HepG2 (cell line): Measurements from ENCODE around the gene MYL11. TPM values are rescaled to one million over a fixed set of nuclear protein-coding genes. Genes with fewer than 3 reads are reported as not detected.

Experiments
- BRD4 ChIP-seq: sonication (generic); formaldehyde crosslinking; IDR thresholded peaks from 2 replicates; pipeline ENCODE4 v1.4.0; 2020; ENCODE audit warnings: missing genetic modification reagents
- CSRNP2 ChIP-seq: sonication (generic); formaldehyde crosslinking; conservative IDR thresholded peaks from 2 replicates; pipeline ENCODE4 v1.8.0; 2022; ENCODE audit warnings: low read depth, missing genetic modification reagents
- ELF4 ChIP-seq: sonication (generic); formaldehyde crosslinking; IDR thresholded peaks from 2 replicates; pipeline ENCODE4 v1.5.0; 2020; ENCODE audit warnings: missing genetic modification reagents, mild to moderate bottlenecking, moderate library complexity, borderline replicate concordance
- ETS1 ChIP-seq: sonication (generic); formaldehyde crosslinking; IDR thresholded peaks from 2 replicates; pipeline ENCODE4 v1.4.0; 2020; ENCODE audit warnings: missing genetic modification reagents
- KAT8 ChIP-seq: IDR thresholded peaks from 2 replicates; pipeline ENCODE4 v1.6.1; 2016; ENCODE audit warnings: missing genetic modification reagents, missing compliant biosample characterization
- NPAS2 ChIP-seq: sonication (generic); formaldehyde crosslinking; IDR thresholded peaks from 2 replicates; pipeline ENCODE4 v1.8.0; 2022; ENCODE audit warnings: mild to moderate bottlenecking, missing genetic modification reagents, borderline replicate concordance
- SAFB2 ChIP-seq: sonication (generic); formaldehyde crosslinking; IDR thresholded peaks from 2 replicates; pipeline ENCODE4 v1.5.1; 2020; ENCODE audit warnings: missing genetic modification reagents, low read depth, mild to moderate bottlenecking, borderline replicate concordance
- SALL1 ChIP-seq: sonication (generic); formaldehyde crosslinking; IDR thresholded peaks from 2 replicates; pipeline ENCODE4 v1.8.0; 2022; ENCODE audit warnings: mild to moderate bottlenecking, missing genetic modification reagents
- SMAD3 ChIP-seq: sonication (generic); formaldehyde crosslinking; IDR thresholded peaks from 2 replicates; pipeline ENCODE4 v1.4.0; 2020; ENCODE audit warnings: missing genetic modification reagents
- SRSF9 ChIP-seq: fragments of 200-400 bp; formaldehyde crosslinking; IDR thresholded peaks from 2 replicates; pipeline ENCODE4 v1.6.1; 2018; ENCODE audit warnings: borderline replicate concordance, mild to moderate bottlenecking, low read depth, low read length; ENCODE audit not compliant: insufficient read depth, poor library complexity, severe bottlenecking
- TBX2 ChIP-seq: sonication (generic); formaldehyde crosslinking; IDR thresholded peaks from 2 replicates; pipeline ENCODE4 v1.5.0; 2020; ENCODE audit warnings: missing genetic modification reagents, mild to moderate bottlenecking, borderline replicate concordance
- TRIM24 ChIP-seq: sonication (generic); formaldehyde crosslinking; IDR thresholded peaks from 2 replicates; pipeline ENCODE4 v1.8.0; 2022; ENCODE audit warnings: mild to moderate bottlenecking, missing genetic modification reagents
- ZBTB7B ChIP-seq: sonication (generic); formaldehyde crosslinking; IDR thresholded peaks from 2 replicates; pipeline ENCODE4 v1.4.0; 2020; ENCODE audit warnings: missing genetic modification reagents
- ZFP36 ChIP-seq: fragments of 150-350 bp; IDR thresholded peaks from 2 replicates; pipeline ENCODE4 v1.6.1; 2018; ENCODE audit warnings: borderline replicate concordance, low read length, low read depth; ENCODE audit not compliant: partially characterized antibody
- ZNF264 ChIP-seq: sonication (generic); formaldehyde crosslinking; IDR thresholded peaks from 2 replicates; pipeline ENCODE4 v1.4.0; 2020; ENCODE audit warnings: missing genetic modification reagents
- ZNF274 ChIP-seq: sonication (generic); formaldehyde crosslinking; IDR thresholded peaks from 2 replicates; pipeline ENCODE4 v1.5.1; 2020; ENCODE audit warnings: mild to moderate bottlenecking, missing genetic modification reagents
- polyA plus RNA-seq, 8 experiments: library from polyadenylated mRNA; depleted of rRNA in 3 of 8; stranded (reverse) in 7 of 8; unstranded in 1 of 8; fragments of >200 nt; fragmentation: Illumina TruSeq in 4 of 8; extraction: Trizol in 4 of 8; gene quantifications; 2 replicates each; pipeline versions ENCODE4 v1.2.1 to v1.2.3, GENCODE V29; 2011 to 2016; ENCODE audit warnings: low read depth in 4 of 8, missing spikeins in 1 of 8, mixed read lengths in 1 of 8; ENCODE audit not compliant: insufficient read depth in 1 of 8
- total RNA-seq, 5 experiments: library from RNA; depleted of rRNA; stranded (reverse); fragments of >200 nt; fragmentation: Illumina TruSeq; extraction: Trizol; gene quantifications; 2 replicates each; pipeline ENCODE4 v1.2.3, GENCODE V29; 2016; ENCODE audit warnings: low read depth in 1 of 5
- TF ChIP-seq, protein P1 (sequence below): sonication (generic); formaldehyde crosslinking; IDR thresholded peaks from 2 replicates; pipeline ENCODE4 v1.5.0; 2020; ENCODE audit warnings: mild to moderate bottlenecking, missing genetic modification reagents
- TF ChIP-seq, protein P2 (sequence below): sonication (generic); formaldehyde crosslinking; IDR thresholded peaks from 2 replicates; pipeline ENCODE4 v1.5.0; 2020; ENCODE audit warnings: mild to moderate bottlenecking, missing genetic modification reagents, borderline replicate concordance
- TF ChIP-seq, protein P3 (sequence below): sonication (generic); formaldehyde crosslinking; IDR thresholded peaks from 2 replicates; pipeline ENCODE4 v1.4.0; 2020; ENCODE audit warnings: mild to moderate bottlenecking, missing genetic modification reagents

MYL11 gene
- total and polyA plus RNA-seq, 2 of the 13 experiments (the other 11 are each of a cell fraction or from before 2014, with no cell fraction given), result not detected

GRCh38 chr16:30394592-30395154 lies 20.1 kb downstream of the MYL11 start (continued):
- no peak for TF ChIP-seq KAT8
- TF ChIP-seq SAFB2 (CRISPR knock-in tag), result no peak
- no peak for TF ChIP-seq CSRNP2
- 0 out of 2 replicates have a peak, but pooled peaks have one; percentile 0 for TF ChIP-seq SMAD3 (CRISPR knock-in tag)
- TF ChIP-seq BRD4 (CRISPR knock-in tag), result peak; percentile 19
- TF ChIP-seq, protein P1, sequence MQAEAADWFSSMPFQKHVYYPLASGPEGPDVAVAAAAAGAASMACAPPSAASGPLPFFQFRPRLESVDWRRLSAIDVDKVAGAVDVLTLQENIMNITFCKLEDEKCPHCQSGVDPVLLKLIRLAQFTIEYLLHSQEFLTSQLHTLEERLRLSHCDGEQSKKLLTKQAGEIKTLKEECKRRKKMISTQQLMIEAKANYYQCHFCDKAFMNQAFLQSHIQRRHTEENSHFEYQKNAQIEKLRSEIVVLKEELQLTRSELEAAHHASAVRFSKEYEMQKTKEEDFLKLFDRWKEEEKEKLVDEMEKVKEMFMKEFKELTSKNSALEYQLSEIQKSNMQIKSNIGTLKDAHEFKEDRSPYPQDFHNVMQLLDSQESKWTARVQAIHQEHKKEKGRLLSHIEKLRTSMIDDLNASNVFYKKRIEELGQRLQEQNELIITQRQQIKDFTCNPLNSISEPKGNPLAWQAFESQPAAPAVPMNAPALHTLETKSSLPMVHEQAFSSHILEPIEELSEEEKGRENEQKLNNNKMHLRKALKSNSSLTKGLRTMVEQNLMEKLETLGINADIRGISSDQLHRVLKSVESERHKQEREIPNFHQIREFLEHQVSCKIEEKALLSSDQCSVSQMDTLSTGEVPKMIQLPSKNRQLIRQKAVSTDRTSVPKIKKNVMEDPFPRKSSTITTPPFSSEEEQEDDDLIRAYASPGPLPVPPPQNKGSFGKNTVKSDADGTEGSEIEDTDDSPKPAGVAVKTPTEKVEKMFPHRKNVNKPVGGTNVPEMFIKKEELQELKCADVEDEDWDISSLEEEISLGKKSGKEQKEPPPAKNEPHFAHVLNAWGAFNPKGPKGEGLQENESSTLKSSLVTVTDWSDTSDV, result no peak
- TF ChIP-seq SALL1 (CRISPR knock-in tag), result no peak
- no peak for TF ChIP-seq TRIM24
- 0 out of 2 replicates have a peak, but pooled peaks have one; percentile 15 for TF ChIP-seq ZNF264 (CRISPR knock-in tag)
- TF ChIP-seq ZBTB7B (CRISPR knock-in tag), result no peak
- no peak for TF ChIP-seq SRSF9
- TF ChIP-seq ZFP36, result no peak
- TF ChIP-seq NPAS2 (CRISPR knock-in tag), result no peak
- TF ChIP-seq, protein P2, sequence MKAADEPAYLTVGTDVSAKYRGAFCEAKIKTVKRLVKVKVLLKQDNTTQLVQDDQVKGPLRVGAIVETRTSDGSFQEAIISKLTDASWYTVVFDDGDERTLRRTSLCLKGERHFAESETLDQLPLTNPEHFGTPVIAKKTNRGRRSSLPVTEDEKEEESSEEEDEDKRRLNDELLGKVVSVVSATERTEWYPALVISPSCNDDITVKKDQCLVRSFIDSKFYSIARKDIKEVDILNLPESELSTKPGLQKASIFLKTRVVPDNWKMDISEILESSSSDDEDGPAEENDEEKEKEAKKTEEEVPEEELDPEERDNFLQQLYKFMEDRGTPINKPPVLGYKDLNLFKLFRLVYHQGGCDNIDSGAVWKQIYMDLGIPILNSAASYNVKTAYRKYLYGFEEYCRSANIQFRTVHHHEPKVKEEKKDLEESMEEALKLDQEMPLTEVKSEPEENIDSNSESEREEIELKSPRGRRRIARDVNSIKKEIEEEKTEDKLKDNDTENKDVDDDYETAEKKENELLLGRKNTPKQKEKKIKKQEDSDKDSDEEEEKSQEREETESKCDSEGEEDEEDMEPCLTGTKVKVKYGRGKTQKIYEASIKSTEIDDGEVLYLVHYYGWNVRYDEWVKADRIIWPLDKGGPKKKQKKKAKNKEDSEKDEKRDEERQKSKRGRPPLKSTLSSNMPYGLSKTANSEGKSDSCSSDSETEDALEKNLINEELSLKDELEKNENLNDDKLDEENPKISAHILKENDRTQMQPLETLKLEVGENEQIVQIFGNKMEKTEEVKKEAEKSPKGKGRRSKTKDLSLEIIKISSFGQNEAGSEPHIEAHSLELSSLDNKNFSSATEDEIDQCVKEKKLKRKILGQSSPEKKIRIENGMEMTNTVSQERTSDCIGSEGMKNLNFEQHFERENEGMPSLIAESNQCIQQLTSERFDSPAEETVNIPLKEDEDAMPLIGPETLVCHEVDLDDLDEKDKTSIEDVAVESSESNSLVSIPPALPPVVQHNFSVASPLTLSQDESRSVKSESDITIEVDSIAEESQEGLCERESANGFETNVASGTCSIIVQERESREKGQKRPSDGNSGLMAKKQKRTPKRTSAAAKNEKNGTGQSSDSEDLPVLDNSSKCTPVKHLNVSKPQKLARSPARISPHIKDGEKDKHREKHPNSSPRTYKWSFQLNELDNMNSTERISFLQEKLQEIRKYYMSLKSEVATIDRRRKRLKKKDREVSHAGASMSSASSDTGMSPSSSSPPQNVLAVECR (CRISPR knock-in tag), result no peak
- peak; percentile 65; the same call in 1 of the 2 replicates for TF ChIP-seq ZNF274 (CRISPR knock-in tag)
- TF ChIP-seq TBX2 (CRISPR knock-in tag), result peak; percentile 51
- no peak for TF ChIP-seq ETS1
- peak; percentile 45; the same call in 1 of the 2 replicates for TF ChIP-seq ELF4 (CRISPR knock-in tag)
- TF ChIP-seq, protein P3, sequence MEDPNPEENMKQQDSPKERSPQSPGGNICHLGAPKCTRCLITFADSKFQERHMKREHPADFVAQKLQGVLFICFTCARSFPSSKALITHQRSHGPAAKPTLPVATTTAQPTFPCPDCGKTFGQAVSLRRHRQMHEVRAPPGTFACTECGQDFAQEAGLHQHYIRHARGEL (CRISPR knock-in tag), result 0 out of 2 replicates have a peak, but pooled peaks have one; percentile 56
